PC-3 (cell line): Measurements from ENCODE around the gene NCDN. TPM values are rescaled to one million over a fixed set of nuclear protein-coding genes. Genes with fewer than 3 reads are reported as not detected.
A peak's percentile ranks its signal among the peaks of the same experiment; 100 is the strongest.

Source experiments
- ATAC-seq: fragments of 200-7000 bp; cut with Tn5 transposase; 2 replicates; pipeline ENCODE4 v1.9.1; 2020; ENCODE audit warnings: mild to moderate bottlenecking, moderate library complexity
- BruUV-seq: library from RNA; stranded (reverse); fragments of 400-500 nt; replicated peaks from 2 replicates; lab custom pipeline; 2021; lab: Mats Ljungman, UMichigan
- CTCF ChIA-PET: fragments of 300-600 bp; sonication (Branson Sonifier 250); formaldehyde crosslinking; loops from one replicate; lab custom pipeline; 2022; ENCODE audit warnings: antibody characterized with exemption; lab: Charles Lee
- POLR2A ChIA-PET: fragments of 300-600 bp; sonication (Branson Sonifier 250); formaldehyde crosslinking; loops from one replicate; lab custom pipeline; 2022; ENCODE audit warnings: antibody characterized with exemption; ENCODE audit not compliant: unreplicated experiment; lab: Charles Lee
- DNase-seq: peaks from one replicate; pipeline ENCODE4 v3.0.0-alpha.2; 2015
- H2AFZ ChIP-seq: fragments of 300-600 bp; sonication (generic); 2 replicates; pipeline ENCODE4 v1.6.0; 2016; ENCODE audit warnings: antibody characterized with exemption, low read length
- H3F3A ChIP-seq: fragments of 300-600 bp; sonication (generic); one replicate; pipeline ENCODE4 v1.6.0; 2017; ENCODE audit warnings: antibody characterized with exemption, low read length, control low read depth, mild to moderate bottlenecking; ENCODE audit not compliant: unreplicated experiment
- H3K27ac ChIP-seq: fragments of 300-600 bp; sonication (generic); 2 replicates; pipeline ENCODE4 v1.5.1; 2016; ENCODE audit warnings: mild to moderate bottlenecking, low read length
- H3K27me3 ChIP-seq: fragments of 300-600 bp; sonication (generic); 2 replicates; pipeline ENCODE4 v1.6.1; 2016; ENCODE audit warnings: low read length, mixed read lengths
- H3K36me3 ChIP-seq: fragments of 300-600 bp; sonication (generic); 2 replicates; pipeline ENCODE4 v1.6.1; 2016; ENCODE audit warnings: low read depth, mixed run types, low read length, mixed read lengths
- H3K4me1 ChIP-seq: fragments of 300-600 bp; sonication (generic); 2 replicates; pipeline ENCODE4 v1.5.1; 2016; ENCODE audit warnings: low read length; ENCODE audit not compliant: insufficient read depth
- H3K4me2 ChIP-seq: fragments of 300-600 bp; sonication (generic); 2 replicates; pipeline ENCODE4 v1.6.0; 2016; ENCODE audit warnings: low read length
- H3K4me3 ChIP-seq: fragments of 300-600 bp; sonication (generic); 2 replicates; pipeline ENCODE4 v1.5.1; 2016; ENCODE audit warnings: mild to moderate bottlenecking, low read length, mixed read lengths
- H3K79me2 ChIP-seq: fragments of 300-600 bp; sonication (generic); 2 replicates; pipeline ENCODE4 v1.6.1; 2017; ENCODE audit warnings: low read length, mixed read lengths
- H3K9ac ChIP-seq: fragments of 300-600 bp; sonication (generic); 2 replicates; pipeline ENCODE4 v1.6.0; 2016; ENCODE audit warnings: mild to moderate bottlenecking, low read length
- H3K9me2 ChIP-seq: fragments of 300-600 bp; sonication (generic); replicated peaks from 2 replicates; pipeline ENCODE4 v1.6.1; 2016; ENCODE audit warnings: mixed run types, low read length, mixed read lengths
- H3K9me3 ChIP-seq: fragments of 300-600 bp; sonication (generic); 2 replicates; pipeline ENCODE4 v1.6.1; 2016; ENCODE audit warnings: low read length, mixed read lengths
- H4K20me1 ChIP-seq: fragments of 300-600 bp; sonication (generic); 2 replicates; pipeline ENCODE4 v1.6.1; 2016; ENCODE audit warnings: low read length, mixed read lengths
- CTCF ChIP-seq: fragments of 300-600 bp; sonication (generic); conservative IDR thresholded peaks from 2 replicates; pipeline ENCODE4 v1.5.1; 2017; ENCODE audit warnings: antibody characterized with exemption, low read depth, mild to moderate bottlenecking, low read length
- EZH2 ChIP-seq: fragments of 300-600 bp; sonication (generic); IDR thresholded peaks from one replicate; pipeline ENCODE4 v1.6.1; 2017; ENCODE audit warnings: antibody characterized with exemption, mild to moderate bottlenecking, low read length; ENCODE audit not compliant: unreplicated experiment
- EZH2phosphoT487 ChIP-seq: fragments of 300-600 bp; sonication (generic); IDR thresholded peaks from 2 replicates; pipeline ENCODE4 v1.6.1; 2018; ENCODE audit warnings: mild to moderate bottlenecking, antibody characterized with exemption, low read length, borderline replicate concordance
- intact Hi-C: fragments of 100-400 bp; cut with micrococcal nuclease; formaldehyde crosslinking; loops from 2 replicates; pipeline ENCODE4 v1.9.0; 2023
- total RNA-seq: library from RNA; depleted of rRNA; stranded (reverse); fragments of >200 nt; gene quantifications from 2 replicates; pipeline ENCODE4 v1.2.3, GENCODE V29; 2014

The NCDN gene
- total RNA-seq, 1 experiment from 2014 or later, result 25.2 TPM

GRCh38 chr1:35553851-35554250 is 3.7 kb upstream of the NCDN start:
- Histone ChIP-seq H3K4me1 (peaks cover 29% of the 10 kb centered on the region), H3K9me2 (no peaks in the 10 kb centered on the region), H3F3A (peaks cover 10% of the 10 kb centered on the region), H3K36me3 (peaks cover 14% of the 10 kb centered on the region), H3K4me2 (peak overlapping the region; percentile 96), H3K27me3 (no peaks in the 10 kb centered on the region), H3K9me3 (no peaks in the 10 kb centered on the region), H4K20me1 (no peaks in the 10 kb centered on the region), H3K27ac (no peak overlapping the region), H3K79me2 (peaks cover 47% of the 10 kb centered on the region), H3K9ac (no peak overlapping the region), H3K4me3 (0 out of 2 replicates have a peak overlapping the region, but pooled peaks have one; percentile 78), H2AFZ (no peak overlapping the region)
- intact Hi-C loops, result loop anchor here (2.0 kb wide), 1 partner anchor 85 kb away; no protein-coding TSS in a partner anchor
- DNase-seq, result no peak
- CTCF ChIA-PET, result interaction anchor here (0.6 kb wide), 1 partner anchor 241 kb away, joined by 3 read pairs; no protein-coding TSS in a partner anchor
- no peak for ATAC-seq
- no TSS peak for BruUV-seq
- TF ChIP-seq EZH2 (no peak), CTCF (no peak), EZH2phosphoT487 (no peak)
- POLR2A ChIA-PET, result no interaction called here

GRCh38 chr1:35554266-35555211 is 3.1 kb upstream of the NCDN start:
- Histone ChIP-seq H3K4me1 (peaks cover 33% of the 10 kb centered on the region), H3K9me3 (no peaks in the 10 kb centered on the region), H3K36me3 (peaks cover 14% of the 10 kb centered on the region), H3F3A (peaks cover 10% of the 10 kb centered on the region), H3K4me2 (peak overlapping the region; percentile 96), H2AFZ (no peak overlapping the region), H3K9me2 (no peaks in the 10 kb centered on the region), H3K4me3 (peak overlapping the region; percentile 78; the same call in 1 of the 2 replicates), H3K27ac (peak overlapping the region; percentile 91), H3K79me2 (peaks cover 53% of the 10 kb centered on the region), H4K20me1 (no peaks in the 10 kb centered on the region), H3K27me3 (no peaks in the 10 kb centered on the region), H3K9ac (peak overlapping the region; percentile 49; the same call in 1 of the 2 replicates)
- no peak for ATAC-seq
- TF ChIP-seq EZH2 (no peak), CTCF (no peak)
- peak; percentile 79 for DNase-seq
- CTCF ChIA-PET, result interaction anchor here (0.6 kb wide), 1 partner anchor 241 kb away, joined by 3 read pairs; no protein-coding TSS in a partner anchor
- POLR2A ChIA-PET, result no interaction called here
- BruUV-seq, result no TSS peak
- intact Hi-C loops, result loop anchor here (2.0 kb wide), 1 partner anchor 86 kb away; no protein-coding TSS in a partner anchor
